CD4-positive, alpha-beta T cell (primary cell): ENCODE results near the gene CNOT6. TPM values are rescaled to one million over a fixed set of nuclear protein-coding genes. Genes with fewer than 3 reads are reported as not detected.

Source experiments
- ATAC-seq: fragments of 200-7000 bp; cut with Tn5 transposase; one replicate; pipeline ENCODE4 v1.10.0; 2022; ENCODE audit warnings: mild to moderate bottlenecking; ENCODE audit not compliant: poor library complexity
- CTCF ChIA-PET: fragments of 350-600 bp; sonication (Branson Sonifier 250); formaldehyde crosslinking; loops from one replicate; lab custom pipeline; 2021; ENCODE audit warnings: antibody characterized with exemption, inconsistent platforms; lab: Charles Lee
- POLR2A ChIA-PET: fragments of 350-600 bp; sonication (Branson Sonifier 250); formaldehyde crosslinking; loops from one replicate; lab custom pipeline; 2021; ENCODE audit warnings: antibody characterized with exemption, inconsistent platforms; lab: Charles Lee
- DNase-seq, 14 experiments: peaks; one replicate each; pipeline ENCODE4 v3.0.0-alpha.2; 2013 to 2020; ENCODE audit warnings: mixed read lengths in 2 of 14
- H3K27ac ChIP-seq, 2 donors: one replicate each; pipeline versions ENCODE4 v1.5.1 to v1.7.0; 2013; ENCODE audit warnings: low read length in 2 of 2, low read depth in 1 of 2, mild to moderate bottlenecking in 1 of 2
- H3K27me3 ChIP-seq, 2 experiments: 1 replicate in 1 of 2; 2 replicates in 1 of 2; pipeline versions ENCODE4 v1.6.1 to v1.7.0; 2013; ENCODE audit warnings: low read length in 2 of 2, control low read depth in 1 of 2, mild to moderate bottlenecking in 1 of 2, moderate library complexity in 1 of 2; ENCODE audit not compliant: insufficient read depth in 2 of 2, control insufficient read depth in 1 of 2
- H3K36me3 ChIP-seq: one replicate; pipeline ENCODE4 v1.6.1; 2013; ENCODE audit warnings: low read length, control low read depth; ENCODE audit not compliant: insufficient read depth
- H3K4me1 ChIP-seq: one replicate; pipeline ENCODE4 v1.6.1; 2013; ENCODE audit warnings: low read length, control low read depth; ENCODE audit not compliant: insufficient read depth
- H3K4me3 ChIP-seq: one replicate; pipeline ENCODE4 v1.5.1; 2013; ENCODE audit warnings: mild to moderate bottlenecking, low read length, moderate library complexity
- H3K9me3 ChIP-seq, 2 experiments: 1 replicate in 1 of 2; 2 replicates in 1 of 2; pipeline versions ENCODE4 v1.6.1 to v1.7.0; 2013; ENCODE audit warnings: low read length in 2 of 2, mild to moderate bottlenecking in 2 of 2, control low read depth in 1 of 2, moderate library complexity in 1 of 2; ENCODE audit not compliant: control insufficient read depth in 1 of 2, insufficient read depth in 1 of 2
- H3K27ac Mint-ChIP-seq: one replicate; pipeline ENCODE4 v1.8.0; 2020; ENCODE audit warnings: mixed read lengths
- H3K27me3 Mint-ChIP-seq: one replicate; pipeline ENCODE4 v1.8.0; 2021; ENCODE audit warnings: mixed read lengths
- H3K36me3 Mint-ChIP-seq: one replicate; pipeline ENCODE4 v1.8.0; 2021; ENCODE audit warnings: low read depth, mixed read lengths
- H3K4me1 Mint-ChIP-seq: one replicate; pipeline ENCODE4 v1.8.0; 2021; ENCODE audit warnings: low read depth, mixed read lengths
- H3K4me3 Mint-ChIP-seq: one replicate; pipeline ENCODE4 v1.8.0; 2020; ENCODE audit warnings: mild to moderate bottlenecking, mixed read lengths
- H3K9me3 Mint-ChIP-seq: one replicate; pipeline ENCODE4 v1.8.0; 2020; ENCODE audit warnings: mixed read lengths
- CTCF ChIP-seq: fragments of 200-600 bp; IDR thresholded peaks from one replicate; pipeline ENCODE4 v1.8.0; 2022; ENCODE audit warnings: antibody characterized with exemption, mild to moderate bottlenecking
- intact Hi-C, 2 experiments: fragments of 100-400 bp; cut with DNase I in 1 of 2; cut with micrococcal nuclease in 1 of 2; formaldehyde crosslinking; loops; one replicate each; pipeline versions ENCODE4 v1.15.1 to v1.9.0; 2023 to 2025; cut with DNase I, micrococcal nuclease
- total RNA-seq, 174 experiments: library from RNA in 2 of 174; stranded (reverse) in 2 of 174; gene quantifications; one replicate each; pipeline ENCODE4 v1.2.3 and lab custom pipeline; 2021 to 2026

CNOT6 gene
- total RNA-seq, 2 experiments from 2014 or later, result 12.5 to 13.8 TPM

GRCh38 chr5:180558232-180558631, 64.1 kb downstream of the CNOT6 start:
- H3K27ac ChIP-seq, result no peak overlapping the region
- Mint-ChIP-seq H3K4me3 (no peak overlapping the region), H3K27me3 (no peaks in the 10 kb centered on the region), H3K4me1 (peaks cover 20% of the 10 kb centered on the region), H3K9me3 (no peaks in the 10 kb centered on the region), H3K27ac (no peak overlapping the region), H3K36me3 (peaks cover 89% of the 10 kb centered on the region)
- no peak for ATAC-seq
- H3K4me1 ChIP-seq, result no peaks in the 10 kb centered on the region
- DNase-seq, result no peak
- POLR2A ChIA-PET, result no interaction called here
- no peaks in the 10 kb centered on the region for H3K27me3 ChIP-seq
- CTCF ChIA-PET, result no interaction called here
- intact Hi-C loops, result no loop called here
- no peak overlapping the region for H3K4me3 ChIP-seq
- H3K36me3 ChIP-seq, result peaks cover 30% of the 10 kb centered on the region
- no peaks in the 10 kb centered on the region for H3K9me3 ChIP-seq
- no peak for TF ChIP-seq CTCF

- no peak overlapping the region for H3K4me3 ChIP-seq
- ATAC-seq, result no peak
- H3K9me3 ChIP-seq, result no peaks in the 10 kb centered on the region
- no peaks in the 10 kb centered on the region for H3K27me3 Mint-ChIP-seq
- CTCF ChIA-PET, result no interaction called here
- H3K27me3 ChIP-seq, result no peaks in the 10 kb centered on the region
- no peak for DNase-seq
- H3K9me3 Mint-ChIP-seq, result no peaks in the 10 kb centered on the region
- no peak overlapping the region for H3K4me3 Mint-ChIP-seq
- no peak overlapping the region for H3K27ac Mint-ChIP-seq
- TF ChIP-seq CTCF, result no peak
- intact Hi-C loops, result no loop called here
- POLR2A ChIA-PET, result no interaction called here
- H3K27ac ChIP-seq, result no peak overlapping the region
- peaks cover 25% of the 10 kb centered on the region for H3K4me1 Mint-ChIP-seq
- H3K36me3 ChIP-seq, result peaks cover 52% of the 10 kb centered on the region
- H3K4me1 ChIP-seq, result no peaks in the 10 kb centered on the region
- H3K36me3 Mint-ChIP-seq, result peaks cover 90% of the 10 kb centered on the region
Observed at GRCh38 chr5:180563994-180564393, 69.8 kb downstream of the CNOT6 start.

GRCh38 chr5:180568914-180569313, 74.7 kb downstream of the CNOT6 start:
- TF ChIP-seq CTCF, result no peak
- H3K4me3 Mint-ChIP-seq, result no peak overlapping the region
- H3K4me1 ChIP-seq, result no peaks in the 10 kb centered on the region
- peaks cover 71% of the 10 kb centered on the region for H3K36me3 ChIP-seq
- ChIA-PET CTCF (no interaction called here), POLR2A (no interaction called here)
- peaks cover 93% of the 10 kb centered on the region for H3K36me3 Mint-ChIP-seq
- no peak overlapping the region for H3K27ac Mint-ChIP-seq
- peaks cover 3% of the 10 kb centered on the region for H3K4me1 Mint-ChIP-seq
- no peaks in the 10 kb centered on the region for H3K9me3 Mint-ChIP-seq
- intact Hi-C loops, result no loop called here
- no peak overlapping the region for H3K4me3 ChIP-seq
- no peaks in the 10 kb centered on the region for H3K27me3 Mint-ChIP-seq
- DNase-seq (no peak), ATAC-seq (no peak)
- no peaks in the 10 kb centered on the region for H3K27me3 ChIP-seq
- H3K27ac ChIP-seq, result no peak overlapping the region
- H3K9me3 ChIP-seq, result no peaks in the 10 kb centered on the region
